NCI-H2196 (cell line): ENCODE data around the gene TMEM141.
"Not testable (repeated sequence)": the region's sequence is repeated elsewhere in the genome, so short reads cannot be mapped to it uniquely, and the experiment has no call there.

ENCODE experiments used
- DNase-seq: peaks from one replicate; lab custom pipeline; 2025; ENCODE audit not compliant: unreplicated experiment; lab: John Stamatoyannopoulos, UW

The TMEM141 gene

DNA sequence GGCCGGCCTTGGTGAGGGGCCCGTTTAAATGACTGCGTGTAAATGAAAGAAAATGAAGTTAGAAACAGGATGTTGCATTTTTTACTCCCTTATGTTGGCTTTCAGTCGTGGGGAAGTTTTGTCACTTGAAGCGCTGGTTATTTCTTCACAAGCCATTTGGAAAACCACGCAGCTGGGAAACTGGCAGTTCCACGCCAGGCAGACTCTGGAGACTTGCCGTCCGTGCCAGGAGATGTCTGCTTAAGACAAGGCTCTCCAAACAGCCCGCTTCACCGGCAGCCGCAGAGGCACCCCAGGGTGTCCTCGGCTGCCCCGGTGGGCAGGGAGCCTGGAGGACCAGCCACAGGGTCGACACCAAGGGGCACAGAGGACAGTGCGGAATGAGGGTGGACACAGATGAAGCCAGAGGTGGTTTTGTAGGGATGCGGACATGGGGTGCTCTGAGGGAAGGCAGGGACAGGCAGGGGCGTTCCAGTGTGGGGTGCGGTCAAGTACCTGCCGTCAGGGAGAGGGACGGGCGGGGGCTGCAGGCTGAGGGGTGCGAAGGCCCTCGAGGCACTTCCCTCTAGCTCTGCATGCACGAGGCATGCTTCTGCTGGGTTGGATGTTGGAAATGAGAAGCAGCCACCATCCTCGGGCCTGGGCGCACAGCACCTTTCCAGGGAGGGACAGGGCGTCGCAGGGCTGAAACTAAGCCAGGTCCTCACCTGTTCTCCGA, 40.0 kb downstream of the TMEM141 start:
- DNase-seq = no peak

DNA sequence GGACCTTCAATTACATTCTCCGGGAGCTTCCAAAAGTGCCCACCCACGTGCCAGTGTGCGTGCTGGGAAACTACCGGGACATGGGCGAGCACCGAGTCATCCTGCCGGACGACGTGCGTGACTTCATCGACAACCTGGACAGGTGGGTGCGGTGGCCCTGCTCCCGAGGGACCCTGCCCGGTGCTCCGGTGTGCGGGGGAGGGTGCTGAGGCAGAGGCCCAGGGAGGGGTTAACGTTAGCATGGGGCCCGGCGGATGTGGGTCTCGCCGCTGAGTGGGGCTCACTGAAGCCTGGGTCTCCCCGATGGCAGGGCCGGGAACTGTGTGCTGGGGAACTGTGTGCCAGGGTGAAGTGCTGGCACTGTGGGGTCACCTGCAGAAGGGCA, 40.6 kb downstream of the TMEM141 start:
- no peak for DNase-seq

DNA sequence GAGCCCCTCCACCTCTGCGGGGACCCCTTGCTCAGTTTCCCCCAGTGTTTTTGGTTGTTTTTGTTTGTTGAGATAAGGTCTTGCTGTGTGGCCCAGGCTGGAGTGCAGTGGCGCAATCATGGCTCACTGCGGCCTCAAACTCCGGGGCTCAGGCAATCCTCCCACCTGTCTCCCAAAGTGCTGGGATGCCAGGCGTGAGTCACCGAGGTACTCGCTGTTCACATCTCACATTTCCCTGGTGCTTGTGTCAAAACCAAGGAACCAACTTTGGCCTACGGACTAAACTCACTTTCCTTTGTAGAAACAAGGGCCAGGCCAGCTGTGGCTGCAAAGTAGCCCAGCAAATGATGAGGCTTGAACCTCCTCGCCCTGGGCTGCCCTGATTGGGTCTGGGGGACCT, 41.4 kb downstream of the TMEM141 start:
- no peak for DNase-seq

DNA sequence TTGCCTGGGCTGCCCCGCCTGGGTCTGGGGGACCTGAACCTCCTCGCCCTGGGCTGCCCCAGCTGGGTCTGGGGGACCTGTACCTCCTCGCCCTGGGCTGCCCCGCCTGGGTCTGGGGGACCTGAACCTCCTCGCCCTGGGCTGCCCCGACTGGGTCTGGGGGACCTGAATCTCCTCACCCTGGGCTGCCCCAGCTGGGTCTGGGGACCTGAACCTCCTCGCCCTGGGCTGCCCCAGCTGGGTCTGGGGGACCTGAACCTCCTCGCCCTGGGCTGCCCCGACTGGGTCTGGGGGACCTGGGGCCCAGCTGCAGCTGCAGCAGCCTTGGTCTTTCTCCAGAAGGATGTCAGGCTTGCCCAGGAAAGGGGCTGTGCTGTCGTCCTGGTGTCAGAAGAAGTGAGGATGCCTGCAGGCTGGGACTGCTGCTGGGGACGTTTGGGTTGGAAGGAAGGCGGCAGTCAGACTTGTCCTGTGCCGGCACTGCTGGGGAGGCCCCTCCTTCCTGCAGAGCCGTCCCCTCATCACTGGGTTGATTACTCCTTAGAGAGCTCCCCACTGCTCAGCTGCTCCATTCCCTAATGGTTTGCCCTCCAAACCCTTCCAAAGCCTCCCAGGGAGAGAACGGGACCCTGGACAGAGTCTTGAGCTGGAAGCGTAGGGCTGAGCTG, 42.4 kb downstream of the TMEM141 start:
- DNase-seq = not testable (repeated sequence)

DNA sequence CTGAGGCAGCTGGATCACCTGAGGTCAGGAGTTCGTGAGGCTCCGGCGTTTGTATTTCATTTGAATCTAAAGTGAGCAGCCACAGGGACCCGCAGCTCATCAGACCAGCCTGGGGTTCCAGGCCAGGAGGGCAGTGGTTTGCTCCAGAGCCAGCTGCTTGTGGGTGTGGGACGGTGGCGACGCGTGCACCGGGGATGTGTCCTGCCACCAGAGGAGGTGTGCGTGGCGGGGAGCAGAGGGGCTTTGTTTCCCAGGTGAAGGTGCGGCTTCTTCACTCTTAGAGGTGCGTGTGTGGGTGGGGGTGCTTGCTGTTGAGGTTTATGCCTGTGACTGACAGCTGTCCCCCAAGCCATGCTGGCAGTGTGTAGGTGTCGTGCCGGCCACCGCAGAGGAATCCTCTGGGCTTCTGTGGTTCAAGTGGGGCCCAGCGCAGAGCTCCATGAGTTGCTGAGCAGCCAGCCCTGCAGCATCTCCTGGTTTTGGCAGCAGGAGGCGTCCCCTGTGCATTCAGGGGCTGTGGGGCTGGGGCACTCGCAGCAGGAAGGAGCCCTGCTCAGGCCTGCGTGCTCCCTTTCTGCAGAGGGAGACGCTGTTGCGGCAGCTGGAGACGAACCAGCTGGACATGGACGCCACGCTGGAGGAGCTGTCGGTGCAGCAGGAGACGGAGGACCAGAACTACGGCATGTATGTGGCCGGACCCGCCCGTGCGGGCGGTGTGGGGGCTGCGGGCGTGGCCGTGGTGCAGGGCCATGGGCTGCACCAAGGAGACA, 44.2 kb downstream of the TMEM141 start:
- DNase-seq = no peak

DNA sequence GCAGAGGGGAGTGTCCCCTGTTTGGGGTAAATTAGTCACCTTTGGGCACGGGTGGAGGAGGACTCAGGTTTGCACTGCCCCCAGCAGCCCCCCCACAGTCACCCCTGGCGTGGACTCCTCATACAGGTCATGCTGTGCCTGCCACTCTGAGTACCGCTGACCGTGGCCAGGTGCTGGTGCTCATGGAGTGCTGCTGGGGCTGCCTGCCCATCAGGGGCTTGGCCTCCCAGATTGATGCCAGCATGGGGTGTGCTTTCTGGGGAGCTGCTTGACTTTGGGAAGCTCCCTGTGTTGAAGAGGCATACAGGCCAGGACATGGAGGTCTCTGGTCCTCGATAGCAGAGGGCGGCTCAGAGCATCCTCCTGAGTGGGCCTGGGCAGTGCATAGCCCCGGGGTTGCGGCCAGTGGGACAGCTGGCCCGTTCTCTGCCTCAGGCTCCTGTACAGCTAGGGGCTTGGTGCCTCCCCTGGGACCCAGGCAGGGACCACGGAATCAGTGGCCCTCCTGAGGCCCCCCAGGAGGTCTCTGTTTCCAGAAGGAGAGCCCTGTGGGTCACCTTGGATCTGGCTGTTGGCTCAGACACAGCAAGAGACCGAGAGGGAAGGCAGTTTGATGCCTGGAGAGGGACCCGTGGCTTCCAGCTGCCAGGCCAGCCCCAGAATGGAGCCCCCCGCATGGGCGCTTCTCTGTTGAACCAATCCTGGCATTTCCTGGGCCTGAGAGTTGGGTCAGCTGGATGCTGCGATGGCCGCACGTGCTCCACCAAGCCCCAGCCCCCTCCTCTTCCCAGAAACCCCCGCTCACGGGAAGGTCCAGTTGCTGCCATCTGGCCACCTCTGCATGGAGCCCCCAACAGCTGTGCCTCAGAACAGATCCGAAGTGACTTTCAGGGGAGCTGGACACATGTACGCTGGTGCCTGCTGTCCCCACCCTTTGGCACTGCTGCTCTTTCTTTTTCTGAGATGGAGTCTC, 45.1 kb downstream of the TMEM141 start:
- DNase-seq = no peak

DNA sequence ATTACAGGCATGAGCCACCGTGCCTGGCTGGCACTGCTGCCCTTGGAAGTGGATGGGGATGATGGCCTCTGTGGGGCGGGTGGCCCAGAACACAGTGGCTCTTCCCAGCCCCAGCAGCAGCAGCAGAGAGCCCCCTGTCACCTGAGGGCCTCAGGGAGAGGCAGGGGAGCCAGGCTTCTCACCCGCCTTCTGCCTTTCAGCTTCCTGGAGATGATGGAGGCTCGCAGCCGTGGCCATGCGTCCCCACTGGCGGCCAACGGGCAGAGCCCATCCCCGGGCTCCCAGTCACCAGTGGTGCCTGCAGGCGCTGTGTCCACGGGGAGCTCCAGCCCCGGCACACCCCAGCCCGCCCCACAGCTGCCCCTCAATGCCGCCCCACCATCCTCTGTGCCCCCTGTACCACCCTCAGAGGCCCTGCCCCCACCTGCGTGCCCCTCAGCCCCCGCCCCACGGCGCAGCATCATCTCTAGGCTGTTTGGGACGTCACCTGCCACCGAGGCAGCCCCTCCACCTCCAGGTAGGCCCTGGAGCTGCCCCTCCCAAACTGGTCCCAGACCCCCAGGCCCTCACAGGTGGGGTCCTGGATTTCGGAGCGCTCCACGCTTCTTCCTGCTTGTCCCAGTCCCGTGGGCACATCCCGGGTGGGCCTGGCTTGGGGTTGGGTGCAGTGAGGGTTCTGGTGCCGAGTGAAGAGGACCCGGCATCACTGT, 46.2 kb downstream of the TMEM141 start:
- no peak for DNase-seq

DNA sequence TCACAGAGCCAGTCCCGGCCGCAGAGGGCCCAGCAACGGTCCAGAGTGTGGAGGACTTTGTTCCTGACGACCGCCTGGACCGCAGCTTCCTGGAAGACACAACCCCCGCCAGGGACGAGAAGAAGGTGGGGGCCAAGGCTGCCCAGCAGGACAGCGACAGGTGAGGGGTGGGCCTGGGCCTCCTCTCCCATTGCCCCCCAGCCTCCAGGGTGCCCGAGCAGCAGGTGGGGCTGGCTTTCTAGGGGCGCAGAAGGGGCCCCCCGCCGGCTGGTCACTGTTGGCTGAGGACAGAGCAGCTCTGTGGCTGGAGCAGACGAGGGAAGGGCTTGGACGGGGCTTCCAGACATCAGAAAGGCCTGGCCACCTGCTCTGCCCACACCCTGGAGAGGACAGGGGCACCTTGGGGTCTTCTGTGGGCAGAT, 46.7 kb downstream of the TMEM141 start:
- DNase-seq = not testable (repeated sequence)

DNA sequence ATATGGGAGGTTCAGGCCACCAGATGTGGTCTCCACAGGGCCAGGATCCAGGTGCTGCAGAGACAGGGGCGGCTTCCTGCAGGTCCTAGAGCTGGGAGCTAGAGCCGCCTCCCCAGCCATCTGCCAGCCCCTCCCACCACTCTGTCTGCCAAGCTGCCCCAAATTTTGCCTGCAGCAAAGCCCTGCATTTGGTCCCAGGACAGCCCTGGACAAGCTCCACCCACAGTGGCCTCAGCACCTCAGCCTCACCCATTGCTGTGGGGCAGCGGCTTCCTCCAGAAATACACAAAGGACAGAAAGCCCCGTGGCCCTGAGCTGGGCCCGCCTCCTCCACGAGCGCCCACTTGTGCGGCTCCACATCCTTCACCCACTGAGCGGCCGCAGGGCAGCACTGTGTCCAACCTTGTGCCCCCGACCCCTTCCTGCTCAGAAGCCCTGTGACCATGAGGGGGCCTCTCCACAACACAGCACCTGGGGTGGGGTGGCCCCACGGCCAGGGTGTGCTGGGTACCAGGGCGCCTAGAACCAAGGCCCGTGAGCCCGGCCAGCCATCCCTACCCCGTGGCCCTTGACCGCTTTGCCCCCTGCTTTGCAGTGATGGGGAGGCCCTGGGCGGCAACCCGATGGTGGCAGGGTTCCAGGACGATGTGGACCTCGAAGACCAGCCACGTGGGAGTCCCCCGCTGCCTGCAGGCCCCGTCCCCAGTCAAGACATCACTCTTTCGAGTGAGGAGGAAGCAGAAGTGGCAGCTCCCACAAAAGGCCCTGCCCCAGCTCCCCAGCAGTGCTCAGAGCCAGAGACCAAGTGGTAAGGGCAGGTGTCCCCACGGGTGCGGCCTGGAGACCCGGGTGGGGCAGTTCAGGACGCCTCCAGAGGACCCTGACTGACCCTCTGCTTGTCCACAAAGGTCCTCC, 47.4 kb downstream of the TMEM141 start:
- no peak for DNase-seq

DNA sequence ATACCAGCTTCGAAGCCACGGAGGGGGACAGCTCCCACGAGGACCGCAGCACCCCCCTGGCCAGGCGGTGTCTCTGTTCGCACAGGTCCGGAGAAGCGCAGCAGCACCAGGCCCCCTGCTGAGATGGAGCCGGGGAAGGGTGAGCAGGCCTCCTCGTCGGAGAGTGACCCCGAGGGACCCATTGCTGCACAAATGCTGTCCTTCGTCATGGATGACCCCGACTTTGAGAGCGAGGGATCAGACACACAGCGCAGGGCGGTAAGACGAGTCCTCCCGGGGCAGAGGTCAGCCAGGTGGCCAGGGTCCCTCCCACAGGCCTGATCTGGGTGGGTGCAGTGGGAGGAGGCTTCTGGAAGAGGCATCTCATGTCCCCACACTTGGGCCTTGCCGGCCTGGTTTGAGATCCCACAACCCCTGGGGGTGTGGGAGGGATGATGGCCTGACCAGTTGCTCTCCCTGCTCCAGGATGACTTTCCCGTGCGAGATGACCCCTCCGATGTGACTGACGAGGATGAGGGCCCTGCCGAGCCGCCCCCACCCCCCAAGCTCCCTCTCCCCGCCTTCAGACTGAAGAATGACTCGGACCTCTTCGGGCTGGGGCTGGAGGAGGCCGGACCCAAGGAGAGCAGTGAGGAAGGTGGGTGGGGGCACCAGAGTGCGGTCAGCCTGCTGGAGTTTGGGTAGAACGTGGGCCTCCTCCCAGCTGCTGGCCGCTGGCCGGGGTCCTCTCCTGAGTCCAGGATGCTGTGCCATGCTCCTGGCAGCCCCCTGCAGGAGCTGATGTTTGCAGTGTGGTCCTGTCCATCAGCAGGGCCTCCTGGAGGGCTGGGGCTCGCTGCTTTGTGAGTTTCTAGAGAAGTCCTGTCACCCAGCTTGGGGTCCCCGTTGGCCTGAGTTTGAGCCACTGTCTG, 48.3 kb downstream of the TMEM141 start:
- DNase-seq = no peak

DNA sequence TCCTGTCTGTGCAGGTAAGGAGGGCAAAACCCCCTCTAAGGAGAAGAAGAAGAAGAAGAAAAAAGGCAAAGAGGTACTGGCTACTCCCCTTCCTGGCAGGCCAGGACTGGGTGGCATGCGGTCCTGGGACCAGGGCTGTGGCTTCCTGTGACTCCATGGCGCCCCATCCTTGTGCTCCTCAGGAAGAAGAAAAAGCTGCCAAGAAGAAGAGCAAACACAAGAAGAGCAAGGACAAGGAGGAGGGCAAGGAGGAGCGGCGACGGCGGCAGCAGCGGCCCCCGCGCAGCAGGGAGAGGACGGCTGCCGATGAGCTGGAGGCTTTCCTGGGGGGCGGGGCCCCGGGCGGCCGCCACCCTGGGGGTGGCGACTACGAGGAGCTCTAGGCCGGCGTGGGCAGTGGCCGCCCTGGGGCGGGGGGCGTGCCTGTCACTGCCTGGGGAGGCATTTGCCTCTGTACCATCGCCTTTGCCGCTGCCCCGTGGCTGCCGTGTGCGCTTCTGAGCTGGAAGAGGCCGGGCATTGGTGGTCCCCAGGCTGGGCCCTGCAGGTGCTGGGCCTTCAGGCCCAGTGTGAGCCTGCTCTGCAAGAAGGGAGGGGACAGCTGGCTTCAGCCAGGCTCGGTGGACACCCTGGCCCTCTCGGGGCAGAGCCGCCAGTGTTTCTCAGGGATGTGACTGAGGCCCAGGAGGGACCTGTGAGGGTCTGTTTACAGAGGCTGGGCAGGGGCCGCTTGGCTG, 49.2 kb downstream of the TMEM141 start:
- peak; percentile 39 for DNase-seq

DNA sequence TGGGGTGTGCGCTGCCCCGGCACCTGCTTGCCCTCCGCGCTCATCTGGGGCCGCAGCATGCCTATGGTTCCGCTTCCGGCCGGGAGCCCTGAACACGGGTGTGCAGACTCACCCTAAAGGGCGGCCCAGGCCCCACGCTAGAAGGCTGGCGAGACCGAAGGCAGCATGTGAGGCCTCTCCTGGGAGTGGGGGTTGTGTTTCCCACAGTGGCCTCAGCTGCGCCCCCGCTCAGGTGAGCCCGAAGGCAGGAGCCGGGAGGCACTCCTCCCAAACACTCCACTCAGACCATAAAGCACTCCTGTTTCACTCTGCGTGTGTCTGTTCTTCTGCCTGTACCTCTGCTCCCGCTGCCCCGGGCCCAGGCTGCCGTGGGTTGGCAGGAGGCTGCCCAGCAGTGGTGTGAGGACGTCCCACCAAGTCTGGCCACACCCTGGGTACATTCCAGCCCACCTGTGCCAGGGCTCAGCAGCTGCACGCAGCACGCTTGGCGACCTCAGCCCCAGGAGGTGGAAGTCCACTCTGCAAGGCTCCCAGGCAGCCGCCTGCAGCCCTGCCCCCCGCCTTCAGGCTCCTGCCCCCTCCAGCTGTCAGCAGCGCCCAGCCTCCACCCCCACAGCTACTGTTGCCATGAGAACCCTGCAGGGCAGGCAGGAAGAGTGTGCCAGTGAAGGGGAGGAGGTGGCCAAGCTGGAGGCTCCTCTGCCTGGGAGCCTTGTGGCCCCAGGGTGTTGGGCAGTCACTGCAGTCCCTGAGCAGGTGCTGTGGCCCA, 49.9 kb downstream of the TMEM141 start:
- DNase-seq = peak; percentile 88

DNA sequence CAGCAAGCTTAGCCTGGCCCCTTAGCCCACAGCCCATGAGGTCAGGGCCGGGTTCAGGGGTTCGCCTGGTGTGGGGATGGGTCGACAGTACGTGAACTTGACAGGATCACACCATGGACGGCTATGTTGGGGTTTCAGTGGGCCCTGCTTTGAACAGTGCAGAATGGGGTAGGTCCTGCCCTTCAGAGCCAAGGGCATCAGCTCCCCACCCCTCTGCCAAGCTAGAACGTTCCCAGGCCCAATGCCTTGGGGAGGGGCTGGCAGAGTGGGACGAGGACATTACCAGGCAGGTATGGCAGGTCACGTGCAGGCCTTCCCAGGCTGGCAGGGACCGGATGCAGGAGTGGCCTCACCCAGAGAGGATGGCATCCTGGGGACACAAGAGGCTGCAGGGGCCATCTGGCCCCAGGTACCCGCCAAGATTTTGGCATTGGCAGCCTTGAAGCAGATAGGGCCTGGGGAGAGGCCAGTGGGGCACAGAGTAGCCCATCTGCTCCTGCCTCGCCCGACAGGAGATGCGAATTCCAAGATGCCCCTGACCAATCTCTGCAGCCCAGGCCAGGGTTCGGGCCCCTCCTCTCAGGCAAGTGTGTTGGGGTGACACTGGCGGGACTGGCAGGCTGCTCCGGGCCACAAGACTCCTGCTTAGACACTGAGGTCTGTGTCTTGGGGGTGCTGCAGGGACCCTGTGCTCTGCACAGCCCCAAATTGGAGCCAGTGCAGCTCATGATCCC, 50.7 kb downstream of the TMEM141 start:
- peak; percentile 46 for DNase-seq

DNA sequence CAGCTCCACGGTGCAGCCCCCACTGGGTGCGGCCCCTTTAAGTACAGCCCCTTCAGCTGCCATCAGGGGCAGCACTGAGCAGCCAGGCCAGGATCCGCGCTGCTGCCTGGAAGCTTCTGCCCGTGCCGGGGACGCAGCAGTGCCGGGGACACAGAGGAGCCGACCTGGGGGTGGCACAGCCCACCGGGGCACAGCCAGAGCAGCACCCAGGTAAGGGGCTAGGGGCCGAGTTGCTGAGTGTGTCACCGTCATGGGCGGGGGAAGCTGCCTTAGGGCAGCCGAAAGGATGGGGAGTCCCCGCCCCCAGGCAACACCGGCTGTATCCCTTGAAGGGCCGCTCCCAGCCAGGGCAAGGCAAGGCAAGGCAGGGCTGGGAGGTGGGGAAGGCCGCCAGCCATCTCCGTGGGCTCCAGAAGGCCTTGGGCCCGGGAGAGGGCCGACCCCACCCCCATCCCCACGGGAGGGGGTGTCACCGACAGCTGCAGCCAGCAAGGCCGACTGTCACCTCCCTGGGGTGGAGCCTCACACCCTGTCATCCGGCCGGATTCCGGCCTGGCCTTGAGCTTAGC, 51.3 kb downstream of the TMEM141 start, which contains the start of gene AJM1:
Gene AJM1 (plus strand): TSS at position 99 of the 569 bp plus-strand sequence. CDS start 1,937 bp downstream, outside the sequence.
- DNase-seq = peak; percentile 71
